Stimulated activated CD4-positive, alpha-beta T cell treated with anti-CD3 and anti-CD28 coated beads, Interleukin-4, amount 100 ng/mL, for 48 hours (primary cell): ENCODE measurements around the gene UNC13D.
"Not testable (repeated sequence)": the region's sequence is repeated elsewhere in the genome, so short reads cannot be mapped to it uniquely, and the experiment has no call there.

Experiments
- DNase-seq, 2 donors: peaks; one replicate each; pipeline ENCODE4 v3.0.0-alpha.2; 2020; ENCODE audit warnings: low read depth in 2 of 2

Gene UNC13D

DNA sequence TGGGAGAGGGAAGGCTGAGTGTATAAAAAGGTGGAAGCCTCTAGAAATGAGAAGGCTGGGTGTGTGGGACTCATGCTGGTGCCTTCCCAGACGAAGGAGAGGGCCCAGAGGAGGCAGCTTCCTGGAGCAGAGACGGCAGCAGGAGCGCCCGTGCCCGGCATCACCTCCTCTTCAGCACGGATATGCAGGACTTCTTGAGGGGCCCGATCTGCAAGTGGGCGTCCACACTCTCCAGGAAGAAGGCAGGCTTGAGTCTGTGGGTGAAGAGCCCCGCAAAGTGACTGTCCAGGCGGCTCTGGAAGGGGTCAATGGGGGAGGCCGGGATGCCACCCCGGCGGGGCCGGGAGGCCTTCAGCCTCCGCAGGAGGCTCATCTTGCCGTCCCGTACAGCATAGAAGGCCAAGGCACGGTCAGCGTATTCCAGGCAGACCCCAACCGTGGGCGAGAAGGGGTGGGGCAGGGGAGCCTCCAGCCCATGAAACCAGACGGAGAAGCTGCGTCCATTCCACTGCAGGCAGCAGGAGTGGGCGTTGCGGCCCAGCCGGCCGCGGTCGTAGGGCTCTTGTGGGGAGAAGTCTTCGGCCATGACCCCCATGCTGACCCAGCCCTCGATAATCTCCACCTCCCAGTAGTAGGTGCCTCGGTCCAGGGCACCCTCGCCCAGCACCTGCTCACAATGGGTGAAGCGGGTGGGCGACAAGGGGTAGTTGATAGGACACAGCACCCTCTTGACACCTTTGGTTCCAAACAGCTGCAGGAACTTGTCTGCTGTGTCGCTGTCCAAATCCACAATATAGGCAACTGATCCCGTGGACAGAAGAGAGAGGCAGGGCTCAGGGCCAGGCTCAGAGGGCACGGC lies 30.3 kb upstream of the UNC13D start:
- no peak for DNase-seq

DNA sequence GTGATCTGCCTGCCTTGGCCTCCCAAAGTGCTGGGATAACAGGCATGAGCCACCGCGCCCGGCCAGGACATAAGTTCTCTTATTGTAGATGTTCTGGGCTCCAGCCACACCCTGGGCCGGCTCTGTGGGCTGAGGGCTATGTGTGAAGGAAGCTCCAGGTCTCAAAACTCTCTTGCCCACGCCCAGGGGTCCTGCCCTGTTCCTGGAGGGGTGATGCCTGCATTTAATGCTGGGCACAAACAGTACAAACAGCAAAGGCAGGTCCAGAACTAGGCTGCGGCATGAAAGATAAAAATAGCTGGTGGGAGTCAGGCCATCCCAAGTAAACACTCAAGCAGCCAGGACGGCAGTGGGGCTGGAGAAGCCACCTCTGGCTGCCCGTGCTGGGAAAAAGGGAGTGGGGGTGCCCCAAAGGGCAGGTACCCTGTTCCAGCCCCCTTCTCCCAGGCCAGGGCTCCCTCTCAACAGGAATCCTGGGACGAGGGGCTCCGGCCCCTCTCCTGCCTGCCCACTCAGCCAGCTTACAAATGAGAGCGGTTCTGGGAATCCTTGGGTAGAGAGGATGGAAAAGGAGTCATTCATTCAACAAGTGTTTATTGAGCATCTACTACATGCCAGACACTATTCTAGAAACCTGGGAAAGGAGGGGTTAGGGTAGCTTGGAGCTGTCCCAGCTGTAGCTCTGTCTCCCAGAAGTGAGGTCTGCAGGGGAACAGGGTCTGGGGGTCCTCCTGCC lies 29.6 kb upstream of the UNC13D start:
- no peak for DNase-seq

- no peak for DNase-seq
These were observed 28.5 kb upstream of the UNC13D start for GRCh38 chr17:75872434-75873351.

DNA sequence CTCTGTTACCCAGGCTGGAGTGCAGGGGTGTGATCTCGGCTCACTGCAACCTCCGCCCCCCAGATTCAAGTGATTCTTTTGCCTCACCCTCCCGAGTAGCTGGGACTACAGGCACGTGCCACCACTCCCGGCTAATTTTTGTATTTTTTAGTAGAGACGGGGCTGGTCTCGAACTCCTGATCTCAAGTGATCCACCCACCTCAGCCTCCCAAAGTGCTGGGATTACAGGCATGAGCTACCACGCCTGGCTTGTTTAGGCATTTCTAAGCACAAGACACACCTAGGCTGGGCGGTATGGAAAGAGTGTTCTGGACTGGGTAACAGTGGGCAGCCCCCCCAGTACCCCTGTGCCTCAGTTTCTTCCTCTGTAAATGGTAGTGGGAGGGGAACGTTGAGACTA lies 26.0 kb upstream of the UNC13D start:
- DNase-seq: not testable (repeated sequence)

DNA sequence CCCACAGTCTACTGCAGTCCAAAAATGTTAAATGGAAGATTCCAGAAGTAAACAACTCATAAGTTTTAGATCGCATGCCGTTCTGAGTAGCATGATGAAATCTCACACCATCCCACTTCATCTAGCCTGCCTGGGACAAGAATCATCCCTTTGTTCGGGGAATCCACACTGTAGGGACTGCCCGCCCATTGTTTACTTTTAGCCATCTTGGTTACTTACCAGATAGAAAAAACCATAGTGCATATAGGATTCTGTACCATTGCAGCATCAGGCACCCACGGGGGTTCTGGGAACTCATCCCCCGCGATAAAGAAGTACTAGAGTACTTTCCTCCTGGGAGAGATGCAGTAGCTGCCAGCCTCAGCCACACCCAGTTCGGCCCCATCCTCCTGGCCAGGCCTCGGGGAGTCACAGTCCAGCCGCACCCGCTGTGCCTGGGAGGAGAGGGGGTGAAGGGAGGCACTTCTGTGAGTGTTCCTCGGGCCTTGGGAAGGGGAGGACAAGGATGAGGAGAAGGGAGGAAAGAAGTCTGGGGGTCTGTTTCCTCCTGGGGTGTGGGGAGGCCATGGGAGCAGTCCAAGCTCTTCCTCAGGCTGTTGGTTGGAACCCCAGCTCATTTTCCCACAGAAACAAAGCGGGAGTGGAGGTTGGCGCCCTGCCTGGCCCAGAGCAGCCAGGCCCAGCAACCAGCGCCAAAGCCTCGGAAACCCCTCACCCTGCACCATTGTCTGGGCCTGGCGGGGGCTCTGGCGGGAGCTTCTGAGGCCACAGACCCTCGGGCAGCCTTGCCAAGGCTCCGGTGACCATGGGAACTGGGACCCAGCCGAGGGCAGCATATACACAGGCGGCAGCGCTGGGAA lies 25.3 kb upstream of the UNC13D start:
- no peak for DNase-seq

DNA sequence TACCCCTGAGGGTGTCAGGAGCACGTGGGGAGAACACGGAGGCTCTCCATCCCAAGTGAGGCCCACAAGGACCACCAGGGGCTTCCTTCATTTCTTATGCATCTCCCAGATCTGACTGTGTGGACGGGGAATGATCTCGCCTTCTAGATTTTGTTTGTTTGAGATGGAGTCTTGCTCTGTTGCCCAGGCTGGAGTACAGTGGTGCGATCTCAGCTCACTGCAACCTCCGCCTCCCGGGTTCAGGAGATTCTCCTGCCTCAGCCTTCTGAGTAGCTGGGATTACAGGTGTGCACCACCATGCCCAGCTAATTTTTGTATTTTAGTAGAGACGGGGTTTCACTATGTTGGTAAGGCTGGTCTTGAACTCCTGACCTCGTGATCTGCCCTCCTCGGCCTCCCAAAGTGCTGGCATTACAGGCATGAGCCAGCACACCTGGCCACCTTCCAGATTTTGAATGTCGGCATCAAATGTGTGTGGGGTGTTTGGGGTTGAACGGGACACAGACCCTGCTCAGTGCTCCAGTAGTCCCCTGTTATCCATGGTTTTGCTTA lies 24.6 kb upstream of the UNC13D start:
- not testable (repeated sequence) for DNase-seq

- not testable (repeated sequence) for DNase-seq
These were observed 21.4 kb upstream of the UNC13D start for GRCh38 chr17:75865404-75866188.

GRCh38 chr17:75864887-75865286 lies 20.7 kb upstream of the UNC13D start:
- DNase-seq: not testable (repeated sequence)

DNA sequence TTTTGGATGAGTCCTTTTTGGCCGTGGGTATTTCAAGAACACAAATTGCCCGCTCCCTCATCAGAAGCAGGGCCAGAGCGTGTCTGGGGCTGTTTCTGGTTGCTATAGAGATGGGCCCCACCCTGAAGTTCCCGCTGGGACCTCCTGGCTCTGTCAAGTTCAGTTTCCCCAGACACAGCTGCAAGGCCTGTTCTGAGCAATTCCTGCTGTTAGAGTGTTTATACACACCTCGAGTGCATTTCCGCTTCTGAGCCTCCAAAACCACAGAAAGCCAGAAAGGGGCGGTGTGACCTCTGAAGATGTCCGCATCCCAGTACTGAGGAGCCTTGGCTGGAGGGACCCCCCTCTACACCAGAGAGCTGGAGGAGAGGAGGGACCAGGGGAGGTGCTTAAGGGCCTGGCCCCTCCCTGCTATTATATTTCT lies 20.3 kb upstream of the UNC13D start:
- DNase-seq: peak in 1 of 2 donors; percentile 25

DNA sequence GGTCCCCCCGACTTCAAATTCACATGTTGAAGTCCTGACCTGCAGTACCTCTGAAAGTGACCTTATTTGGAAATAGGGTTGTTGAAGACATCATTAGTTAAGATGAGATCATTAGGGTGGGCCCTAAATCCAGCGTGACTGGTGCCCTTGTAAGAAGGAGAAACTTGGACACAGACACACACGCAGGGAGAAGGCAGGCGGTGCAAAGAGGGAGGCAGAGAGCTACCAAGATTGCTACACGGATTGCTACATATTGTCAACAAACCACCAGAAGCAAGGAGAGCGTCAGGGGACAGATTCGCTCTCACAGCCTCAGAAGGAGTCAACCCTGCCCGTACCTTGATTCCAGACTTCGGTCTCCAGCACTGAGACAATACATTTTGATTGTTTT lies 17.7 kb upstream of the UNC13D start:
- DNase-seq: no peak

DNA sequence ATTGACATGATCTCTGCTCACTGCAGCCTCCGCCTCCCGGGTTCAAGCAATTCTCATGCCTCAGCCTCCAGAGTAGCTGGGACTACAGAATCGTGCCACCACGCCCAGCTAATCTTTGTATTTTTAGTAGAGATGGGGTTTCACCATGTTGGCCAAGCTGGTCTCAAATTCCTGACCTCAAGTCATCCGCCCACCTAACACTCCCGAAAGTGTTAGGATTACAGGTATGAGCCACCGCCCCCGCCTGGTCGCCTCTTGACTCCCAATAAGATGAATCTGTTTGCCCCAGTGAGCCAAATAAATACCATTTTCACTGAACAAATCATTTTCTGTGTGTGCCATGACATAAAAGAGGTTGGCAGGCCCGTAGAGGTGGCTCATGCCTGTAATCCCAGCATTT lies 15.2 kb upstream of the UNC13D start:
- DNase-seq: not testable (repeated sequence)

DNA sequence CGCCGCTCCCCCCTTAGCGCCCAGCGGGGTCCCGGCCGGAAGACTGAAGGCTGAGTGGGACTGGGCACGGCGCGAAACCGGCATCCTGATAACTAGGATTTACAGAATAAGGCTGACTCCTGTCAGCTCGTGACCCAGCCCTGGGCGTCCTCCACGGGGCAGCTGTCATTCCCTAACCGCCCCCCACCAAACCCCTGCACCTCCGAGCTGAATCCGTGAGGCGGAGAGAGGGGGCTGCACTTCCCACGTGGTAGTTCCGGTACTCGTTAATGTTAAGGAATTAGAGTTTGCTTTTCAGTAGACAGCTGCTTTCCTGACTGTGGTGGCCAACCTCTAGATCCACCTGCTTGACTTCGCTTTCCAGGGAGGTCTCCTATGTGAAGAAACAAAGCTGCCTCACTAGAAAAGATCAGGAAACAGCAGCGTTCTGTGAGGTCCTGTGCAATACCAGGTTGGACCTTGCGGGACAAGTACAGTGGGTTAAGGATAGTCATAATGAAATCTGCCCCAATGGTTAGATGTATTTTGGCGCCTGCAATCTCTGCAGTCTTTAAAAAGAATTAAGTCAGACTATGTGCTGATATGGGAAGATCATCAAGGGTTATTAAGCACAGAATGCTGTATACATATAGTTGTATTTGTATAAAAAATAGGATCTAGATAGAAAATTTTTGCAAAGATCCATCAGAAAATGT lies 12.0 kb upstream of the UNC13D start:
- DNase-seq: no peak

- DNase-seq: peak; percentile 94 to 96
These were observed 11.3 kb upstream of the UNC13D start, which contains the start of gene WBP2 for GRCh38 chr17:75855310-75856061. WBP2 (minus strand) TSS chr17:75855335; CDS start chr17:75855297, 38 bp downstream.

GRCh38 chr17:75854881-75855309 lies 10.7 kb upstream of the UNC13D start:
- DNase-seq: no peak

DNA sequence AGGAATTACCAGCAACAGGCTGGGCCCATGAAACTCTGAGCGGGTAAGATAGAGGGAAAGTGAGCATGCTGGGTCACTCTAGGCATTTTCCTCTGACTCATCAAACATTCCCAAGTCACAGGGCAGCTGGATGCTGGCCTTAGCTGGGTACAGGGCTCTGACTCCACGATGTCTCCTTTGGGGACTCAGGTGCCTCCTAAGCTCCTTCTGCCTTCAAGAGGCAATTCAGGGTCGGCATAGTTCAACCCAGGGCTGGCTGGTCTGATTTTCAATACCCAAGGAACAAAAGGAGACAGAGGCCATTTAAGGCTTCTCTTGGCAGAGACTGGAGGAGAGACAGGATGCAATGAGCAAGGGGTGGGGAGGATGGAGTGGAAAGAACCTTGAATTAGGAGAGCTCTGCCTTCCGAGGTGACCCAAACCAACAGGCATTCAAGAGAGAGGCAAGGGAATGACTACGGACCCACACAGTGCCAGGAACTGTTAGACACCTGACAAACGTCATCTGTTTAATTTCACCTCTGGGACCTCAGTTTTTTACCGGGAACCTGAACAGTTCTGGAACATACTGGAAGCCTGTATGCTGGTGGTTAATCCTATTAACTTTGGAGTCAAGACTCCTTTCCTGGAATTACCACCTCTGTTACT lies 10.0 kb upstream of the UNC13D start:
- DNase-seq: no peak

DNA sequence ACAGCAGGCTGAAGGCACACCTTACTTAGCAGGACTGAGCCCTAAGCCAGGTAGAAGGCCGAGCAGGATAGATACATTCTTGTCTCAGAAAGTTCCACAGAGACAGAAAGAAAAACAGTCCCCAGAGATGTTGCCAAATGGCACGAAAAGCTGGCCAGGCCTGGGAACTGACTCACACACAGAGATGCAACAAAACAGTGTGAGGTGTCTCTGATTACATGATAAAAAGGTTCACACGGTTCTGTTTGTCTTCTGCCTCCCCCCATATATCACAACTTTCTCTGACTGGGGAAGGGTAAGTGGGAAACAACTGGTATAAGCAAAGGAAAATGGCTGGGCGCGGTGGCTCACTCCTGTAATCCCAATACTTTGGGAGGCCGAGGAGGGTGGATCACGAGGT lies 9.2 kb upstream of the UNC13D start:
- no peak for DNase-seq

DNA sequence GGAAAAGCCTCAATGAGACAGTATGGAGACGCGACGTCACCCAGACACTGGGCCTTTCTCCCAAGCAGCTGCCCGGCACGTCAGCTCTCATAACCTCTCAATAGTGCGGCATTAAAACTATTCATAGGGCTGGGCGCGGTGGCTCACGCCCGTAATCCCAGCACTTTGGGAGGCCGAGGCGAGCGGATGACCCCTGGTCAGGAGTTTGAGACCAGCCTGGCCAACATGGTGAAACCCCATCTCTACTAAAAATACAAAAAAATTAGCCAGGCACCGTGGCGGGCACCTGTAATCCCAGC lies 7.4 kb upstream of the UNC13D start:
- not testable (repeated sequence) for DNase-seq
